Jurkat, Clone E6-1 (cell line): ENCODE results near the gene SAFB2.

ENCODE experiments used
- DNase-seq: peaks from one replicate; pipeline ENCODE4 v3.0.0-alpha.2; 2011; ENCODE audit warnings: low read depth, low spot score
- H3K4me3 ChIP-seq: 2 replicates; pipeline ENCODE4 v1.5.1; 2011; ENCODE audit warnings: mild to moderate bottlenecking, low read length, control low read depth, moderate library complexity

The SAFB2 gene

DNA sequence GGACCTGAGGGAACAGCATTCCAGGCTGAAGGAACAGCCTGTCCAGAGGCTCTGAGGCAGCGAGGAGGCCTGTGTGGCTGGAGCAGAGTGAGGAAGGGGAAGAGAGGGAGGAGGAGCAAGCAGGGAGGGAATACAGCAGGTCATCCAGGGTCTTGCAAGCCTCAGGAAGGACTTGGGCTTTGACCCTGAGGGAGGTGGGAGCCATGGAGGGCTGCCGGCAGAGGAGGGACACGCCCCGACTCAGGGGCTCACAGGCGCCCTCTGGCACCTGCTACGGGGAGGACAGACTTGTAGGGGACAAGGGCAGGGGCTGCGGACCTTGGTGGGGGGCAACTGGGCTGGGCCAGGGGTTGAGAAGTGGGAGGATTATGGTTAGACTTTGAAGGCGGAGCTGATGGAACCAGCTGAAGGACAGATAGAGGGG is 59.6 kb downstream of the SAFB2 start:
- DNase-seq: no peak

DNA sequence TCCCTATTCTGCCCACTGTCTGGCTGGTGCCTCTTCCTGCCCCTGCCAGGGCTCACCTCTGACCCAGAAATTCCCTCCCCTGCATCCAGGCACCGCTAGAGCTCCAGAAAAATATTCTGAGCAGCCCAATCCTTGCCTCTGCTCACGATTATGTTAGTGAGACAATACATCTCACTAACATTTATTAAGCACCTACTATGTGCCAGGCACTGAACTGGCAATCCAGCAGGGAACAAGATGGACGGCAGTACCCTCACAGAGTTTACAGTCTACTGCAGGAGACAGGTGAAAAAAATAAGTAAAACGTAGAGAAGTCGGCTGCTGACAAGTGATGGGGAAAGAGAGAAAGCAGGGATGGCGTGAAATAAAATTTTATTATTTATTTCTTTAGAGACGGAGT is 60.3 kb downstream of the SAFB2 start:
- H3K4me3 ChIP-seq: no peak overlapping the region
- DNase-seq: no peak

More for the DNA sequence above, 59.6 kb downstream of the SAFB2 start:
- no peak overlapping the region for H3K4me3 ChIP-seq

DNA sequence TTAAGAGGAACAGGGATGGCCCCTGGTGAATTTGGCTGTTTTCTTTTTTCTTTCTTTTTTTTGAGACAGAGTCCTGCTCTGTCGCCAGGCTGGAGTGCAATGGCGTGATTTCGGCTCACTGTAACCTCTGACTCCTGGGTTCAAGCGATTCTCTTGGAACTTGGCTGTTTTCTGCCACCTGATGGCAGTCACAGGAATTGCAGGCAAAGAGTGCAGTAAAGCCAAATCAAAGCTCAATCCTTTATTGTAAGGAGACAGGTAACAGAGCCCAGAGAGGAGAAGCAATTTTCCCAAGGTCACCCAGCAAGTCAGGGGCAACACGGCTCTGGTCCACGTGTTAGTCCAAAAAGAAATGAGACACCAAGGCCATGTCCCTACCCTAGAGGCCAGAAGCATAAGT is 61.0 kb downstream of the SAFB2 start:
- no peak overlapping the region for H3K4me3 ChIP-seq
- no peak for DNase-seq

DNA sequence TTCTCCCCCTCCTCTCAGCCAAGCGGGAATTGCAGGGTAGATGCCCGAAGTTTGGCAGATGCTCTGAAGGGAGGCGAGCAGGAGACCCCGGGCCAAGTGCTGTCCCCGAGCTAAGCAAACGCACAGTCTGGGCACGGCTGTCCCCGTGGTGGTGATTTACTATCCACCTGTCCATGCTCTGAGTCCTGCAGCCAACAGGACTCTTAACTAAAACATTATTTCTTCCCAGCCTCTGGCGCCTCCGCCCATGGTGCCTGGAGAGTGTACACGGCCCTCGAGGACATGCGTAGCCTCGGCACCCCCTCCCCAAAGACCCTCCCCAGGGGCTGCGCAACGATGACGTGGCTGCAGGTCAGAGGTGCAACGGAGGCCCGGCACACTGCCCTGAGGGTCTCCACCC is 62.4 kb downstream of the SAFB2 start:
- no peak overlapping the region for H3K4me3 ChIP-seq
- DNase-seq: no peak

DNA sequence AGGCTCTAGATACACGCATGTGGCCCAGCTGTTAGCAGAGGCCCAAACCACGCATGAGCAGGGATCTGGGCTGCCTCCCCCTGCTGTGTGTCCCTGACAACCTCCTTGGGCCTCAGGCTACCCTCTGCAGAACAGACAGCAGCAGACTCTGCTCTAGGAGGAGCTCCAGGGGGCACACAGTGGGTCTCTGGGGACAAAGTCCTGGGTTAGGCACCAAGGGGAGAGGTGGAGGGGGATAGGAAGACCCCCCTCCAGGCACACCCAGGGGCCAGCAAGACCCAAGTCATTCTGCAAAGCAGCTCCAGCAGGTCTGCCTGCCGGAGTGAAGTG is 62.8 kb downstream of the SAFB2 start:
- H3K4me3 ChIP-seq: no peak overlapping the region
- DNase-seq: no peak

DNA sequence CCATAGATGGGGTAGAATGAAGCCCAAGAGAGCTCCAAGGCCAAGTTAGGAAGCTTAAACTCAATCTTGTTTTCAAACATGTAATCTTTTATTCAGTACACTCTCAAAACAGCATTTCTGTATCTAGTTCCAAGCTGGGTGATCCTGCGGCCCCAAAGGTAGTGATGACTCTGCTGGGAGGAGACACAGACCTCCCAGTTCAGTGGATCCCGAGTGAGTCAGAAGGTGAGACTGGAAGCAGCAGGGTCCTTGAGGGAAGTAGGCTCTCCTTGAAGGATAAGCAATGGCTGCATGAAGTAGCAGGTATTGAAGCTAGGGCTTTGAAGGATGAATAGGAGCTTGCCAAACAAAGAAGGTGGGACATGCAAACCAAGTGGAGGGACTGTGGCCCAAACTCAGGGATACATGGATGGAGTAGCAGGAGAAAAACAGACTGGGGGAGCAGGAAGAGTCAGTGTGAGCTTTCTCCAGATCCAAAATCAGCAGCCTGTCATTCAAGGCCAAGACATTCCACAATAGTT is 64.4 kb downstream of the SAFB2 start:
- DNase-seq: no peak
- no peak overlapping the region for H3K4me3 ChIP-seq

DNA sequence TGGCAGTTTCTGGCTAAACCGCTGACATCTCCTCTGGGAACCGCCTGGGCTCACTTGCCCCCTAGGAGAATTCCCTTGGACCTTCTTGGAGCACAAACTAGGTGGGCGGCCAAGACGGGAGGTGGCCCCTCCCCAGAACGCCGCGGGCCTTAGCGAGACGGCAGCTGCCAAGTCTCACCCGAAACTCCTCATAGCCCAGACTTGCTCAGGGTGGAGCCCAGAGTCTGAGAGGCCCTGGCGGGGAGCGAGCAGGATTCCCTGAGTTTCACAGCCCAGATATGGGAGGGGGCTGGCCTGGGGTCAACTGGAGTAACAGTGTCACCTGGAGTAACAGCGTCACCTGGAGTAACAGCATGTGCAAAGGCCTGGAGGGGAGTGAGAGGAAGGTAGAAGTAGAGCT is 64.9 kb downstream of the SAFB2 start:
- no peak for DNase-seq
- H3K4me3 ChIP-seq: no peak overlapping the region

DNA sequence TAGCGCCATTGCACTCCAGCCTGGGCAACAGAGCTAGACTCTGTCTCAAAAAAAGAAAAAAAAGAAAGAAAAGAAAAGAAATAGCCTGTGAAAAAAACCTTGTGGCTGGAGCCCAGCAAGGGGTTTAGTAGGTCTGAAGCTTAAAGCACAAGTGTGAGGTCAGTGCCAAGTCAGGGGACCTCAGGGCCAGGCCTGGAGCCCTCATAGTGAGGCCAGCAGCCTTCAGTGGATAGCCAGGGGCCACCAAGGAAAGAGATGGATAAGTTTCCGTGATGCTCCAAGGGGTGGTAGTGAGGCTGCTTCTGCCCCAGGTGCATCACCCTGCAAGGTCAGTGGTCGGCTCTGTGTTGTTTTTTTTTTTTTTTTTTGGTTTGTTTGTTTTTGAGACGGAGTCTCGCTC is 67.7 kb downstream of the SAFB2 start:
- no peak overlapping the region for H3K4me3 ChIP-seq
- DNase-seq: no peak

DNA sequence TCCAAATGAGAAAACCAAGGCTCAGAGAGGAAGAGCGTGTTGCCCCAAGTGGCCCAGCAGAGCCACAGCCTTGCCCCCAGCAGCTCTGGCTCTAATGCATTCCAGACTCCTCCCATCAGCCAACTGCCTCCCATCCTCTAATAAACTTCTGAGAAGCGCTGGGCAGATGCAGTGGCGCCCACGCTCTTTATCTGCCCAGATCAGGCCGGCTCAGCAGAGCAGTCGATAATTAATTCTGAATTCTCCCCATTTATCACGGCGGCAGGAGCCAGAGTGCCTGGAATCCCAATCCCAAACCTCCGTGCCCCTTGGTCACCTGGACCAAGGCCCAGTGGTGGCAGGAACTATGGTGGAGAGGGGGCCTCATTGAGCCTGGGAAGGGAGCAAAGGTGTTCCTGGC is 68.7 kb downstream of the SAFB2 start:
- DNase-seq: no peak
- no peak overlapping the region for H3K4me3 ChIP-seq

DNA sequence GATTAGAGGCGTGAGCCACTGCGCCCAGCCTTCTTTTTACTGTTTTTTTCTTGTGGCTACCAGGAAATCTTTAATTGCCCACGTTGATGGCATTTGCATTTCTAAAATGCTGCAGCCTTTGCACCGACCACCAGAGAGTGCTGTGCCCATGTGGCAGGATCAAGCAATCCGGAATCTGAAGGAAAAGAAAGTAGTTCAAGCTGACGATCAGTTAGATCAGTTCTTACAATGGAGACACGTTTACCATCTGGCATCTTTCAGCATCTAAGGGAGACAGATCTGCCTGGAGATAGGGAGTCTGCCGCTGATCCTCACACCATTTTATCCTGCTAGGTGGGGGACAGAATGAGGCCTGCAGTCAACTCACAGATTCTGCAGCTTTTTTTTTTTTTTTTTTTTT is 74.7 kb downstream of the SAFB2 start:
- DNase-seq: peak; percentile 82
- H3K4me3 ChIP-seq: no peak overlapping the region

DNA sequence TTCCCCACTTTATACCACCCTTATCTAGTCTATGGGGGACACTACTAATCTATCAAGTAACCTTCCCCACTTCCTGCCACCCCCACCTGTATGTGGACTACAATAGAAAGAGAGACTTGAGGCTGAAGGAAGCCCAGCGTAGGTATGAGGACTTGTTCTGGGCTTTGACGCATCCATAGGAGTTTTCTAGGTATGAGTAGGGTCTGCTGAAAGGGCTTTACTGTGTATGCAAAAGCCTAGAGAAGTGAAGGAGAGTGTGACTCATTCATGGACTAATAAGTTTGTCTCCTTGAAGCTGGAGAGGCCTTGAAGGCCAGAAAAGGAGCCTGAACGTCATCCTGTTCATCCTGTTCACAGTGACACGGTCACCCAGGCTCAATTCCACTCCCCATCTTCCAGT is 76.6 kb downstream of the SAFB2 start:
- H3K4me3 ChIP-seq: no peak overlapping the region
- DNase-seq: no peak

DNA sequence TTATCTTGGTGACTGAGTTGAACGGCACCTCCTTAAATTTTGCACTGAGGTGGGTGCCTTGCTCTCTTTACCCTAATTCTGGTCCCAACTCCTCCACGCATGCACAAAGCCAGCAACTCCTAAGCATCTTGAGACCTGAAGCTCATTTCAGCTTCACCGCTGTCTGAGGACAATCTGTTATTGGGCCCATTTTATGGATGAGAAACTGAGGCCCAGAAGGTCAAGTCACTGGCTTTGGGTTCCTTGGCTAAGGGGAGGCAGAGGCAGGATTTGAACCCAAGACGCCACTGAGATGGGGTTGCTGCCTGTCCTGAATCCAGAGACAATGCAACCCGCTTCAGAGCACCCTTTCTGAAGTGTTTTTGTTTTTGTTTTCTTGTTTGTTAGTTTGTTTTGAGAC is 77.5 kb downstream of the SAFB2 start:
- no peak for DNase-seq
- no peak overlapping the region for H3K4me3 ChIP-seq

DNA sequence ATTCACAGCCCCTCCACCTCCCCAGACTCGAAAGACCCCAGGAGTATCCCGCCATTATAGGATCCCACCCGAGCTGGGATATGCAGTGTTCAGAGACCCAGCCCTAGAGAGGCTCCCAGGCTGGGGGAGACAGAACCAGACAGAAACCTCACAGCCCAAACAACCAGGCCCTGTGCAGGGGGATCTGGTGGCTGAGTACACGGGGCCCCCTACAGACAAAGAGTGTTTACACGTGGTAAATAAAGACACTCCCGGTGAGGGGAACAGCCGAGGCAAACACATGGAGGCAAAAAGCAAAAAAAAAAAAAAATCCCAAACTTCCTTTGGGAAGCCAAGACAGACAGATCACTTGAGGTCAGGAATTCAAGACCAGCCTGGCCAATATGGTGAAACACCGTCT is 79.9 kb downstream of the SAFB2 start:
- DNase-seq: no peak
- H3K4me3 ChIP-seq: no peak overlapping the region

DNA sequence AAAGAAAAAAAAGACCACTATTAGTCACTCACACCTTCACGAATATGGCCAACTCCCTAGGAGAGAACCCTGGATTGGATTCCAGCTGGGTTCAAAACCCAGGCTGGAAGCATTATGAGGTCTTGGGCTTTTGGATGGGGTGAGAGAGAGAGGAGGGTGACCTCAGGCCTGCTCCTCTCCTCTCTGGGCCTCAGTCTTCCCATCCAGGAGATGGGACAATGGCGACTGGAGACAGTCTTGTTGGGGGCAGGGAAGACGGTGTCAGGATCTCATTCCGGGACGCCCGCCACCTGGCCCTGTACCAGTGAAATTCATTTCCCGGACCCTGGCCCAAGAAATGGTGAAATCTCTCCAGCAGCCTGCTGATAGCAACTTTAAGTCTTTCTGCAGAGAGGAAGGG is 81.1 kb downstream of the SAFB2 start:
- no peak overlapping the region for H3K4me3 ChIP-seq
- DNase-seq: no peak

DNA sequence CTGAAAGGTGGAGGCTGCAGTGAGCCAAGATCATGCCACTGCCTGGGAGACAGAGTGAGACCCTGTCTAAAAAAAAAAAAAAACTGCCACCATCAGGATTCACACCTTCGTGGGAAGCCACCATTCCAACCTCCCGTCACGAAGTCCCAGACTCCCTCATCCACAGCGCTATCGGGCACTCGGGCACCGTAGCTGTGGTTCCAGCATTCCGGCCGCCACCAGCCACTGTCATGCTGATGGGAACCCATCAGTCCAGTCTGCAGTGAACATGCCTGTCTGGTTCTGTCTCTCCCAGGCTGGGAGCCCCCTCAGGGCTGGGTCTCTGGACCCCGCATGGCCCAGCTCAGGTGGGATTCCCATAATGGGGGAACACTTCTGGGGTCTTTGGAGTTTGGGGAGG is 82.4 kb downstream of the SAFB2 start:
- H3K4me3 ChIP-seq: no peak overlapping the region
- DNase-seq: no peak

DNA sequence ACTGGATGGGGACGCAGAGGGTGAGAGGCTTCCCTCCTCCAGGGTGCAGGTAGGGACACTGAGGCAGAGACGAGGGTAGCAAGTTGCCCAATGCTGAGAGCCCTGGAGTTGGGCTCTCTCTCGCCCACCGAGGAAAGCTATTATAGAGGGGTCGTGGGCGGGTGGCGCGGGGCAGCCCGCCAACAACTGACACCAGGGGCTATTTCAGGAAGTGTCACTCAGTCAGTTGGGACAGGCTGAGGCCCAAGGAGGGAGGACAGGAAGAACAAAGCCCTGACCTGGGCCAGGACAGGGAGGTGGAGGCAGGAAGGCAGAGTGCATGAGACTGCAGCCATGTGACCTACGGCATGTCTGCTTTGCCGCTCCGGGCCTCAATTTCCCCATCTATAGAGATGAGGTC is 84.7 kb downstream of the SAFB2 start:
- no peak overlapping the region for H3K4me3 ChIP-seq

More for the DNA sequence above, 84.7 kb downstream of the SAFB2 start:
- DNase-seq: no peak
